GM21515 (cell line): ENCODE measurements around the gene LCE3E.

Experiments used
- ATAC-seq: cut with Tn5 transposase; IDR thresholded peaks from one replicate; pipeline ENCODE4 v1.9.1; 2021; ENCODE audit not compliant: unreplicated experiment

LCE3E gene

DNA sequence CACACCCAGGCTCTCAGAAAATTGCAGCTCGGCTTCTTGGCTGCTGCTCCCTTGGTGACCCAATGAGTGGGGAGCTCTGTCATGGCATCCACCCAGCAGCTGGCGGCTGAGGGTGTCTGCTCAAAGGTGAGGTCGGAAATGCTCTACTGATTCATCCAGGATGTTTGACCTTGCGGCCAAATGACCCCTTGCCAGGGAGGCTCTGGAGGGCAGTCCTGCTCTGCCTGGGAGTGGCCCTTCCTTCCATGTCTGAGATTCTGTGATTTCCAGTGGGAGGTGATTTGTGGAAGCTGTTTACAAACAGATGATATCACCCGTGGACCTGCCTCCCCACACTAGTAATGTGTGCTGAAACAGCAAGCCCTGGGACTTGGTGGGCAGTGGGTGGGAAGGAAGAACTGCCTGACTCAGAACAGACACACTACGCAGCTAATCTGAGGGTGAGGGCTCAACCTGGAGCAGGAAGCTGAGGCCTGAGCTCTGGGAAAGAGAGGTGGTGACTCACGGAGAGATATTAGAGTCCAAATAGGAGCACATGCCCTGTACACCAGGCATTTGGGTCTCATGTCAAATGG is 49.3 kb downstream of the LCE3E start:
- ATAC-seq = no peak

GRCh38 chr1:152516082-152516481 is 50.5 kb downstream of the LCE3E start:
- no peak for ATAC-seq
